Epithelial cell of esophagus (primary cell): ENCODE results near the gene NOC4L.

ENCODE experiments used
- DNase-seq: peaks from one replicate; pipeline ENCODE4 v3.0.0; 2010; ENCODE audit warnings: low read depth
- H3K4me3 ChIP-seq: 2 replicates; pipeline ENCODE4 v1.5.1; 2011; ENCODE audit warnings: mild to moderate bottlenecking, low read length, control low read depth
- TF ChIP-seq, protein P1 (sequence below): IDR thresholded peaks from 2 replicates; pipeline ENCODE4 v1.5.1; 2011; ENCODE audit warnings: low read depth, mild to moderate bottlenecking, low read length, control low read depth, inconsistent platforms; ENCODE audit not compliant: insufficient read depth; ENCODE audit errors: missing control alignments

NOC4L gene

DNA sequence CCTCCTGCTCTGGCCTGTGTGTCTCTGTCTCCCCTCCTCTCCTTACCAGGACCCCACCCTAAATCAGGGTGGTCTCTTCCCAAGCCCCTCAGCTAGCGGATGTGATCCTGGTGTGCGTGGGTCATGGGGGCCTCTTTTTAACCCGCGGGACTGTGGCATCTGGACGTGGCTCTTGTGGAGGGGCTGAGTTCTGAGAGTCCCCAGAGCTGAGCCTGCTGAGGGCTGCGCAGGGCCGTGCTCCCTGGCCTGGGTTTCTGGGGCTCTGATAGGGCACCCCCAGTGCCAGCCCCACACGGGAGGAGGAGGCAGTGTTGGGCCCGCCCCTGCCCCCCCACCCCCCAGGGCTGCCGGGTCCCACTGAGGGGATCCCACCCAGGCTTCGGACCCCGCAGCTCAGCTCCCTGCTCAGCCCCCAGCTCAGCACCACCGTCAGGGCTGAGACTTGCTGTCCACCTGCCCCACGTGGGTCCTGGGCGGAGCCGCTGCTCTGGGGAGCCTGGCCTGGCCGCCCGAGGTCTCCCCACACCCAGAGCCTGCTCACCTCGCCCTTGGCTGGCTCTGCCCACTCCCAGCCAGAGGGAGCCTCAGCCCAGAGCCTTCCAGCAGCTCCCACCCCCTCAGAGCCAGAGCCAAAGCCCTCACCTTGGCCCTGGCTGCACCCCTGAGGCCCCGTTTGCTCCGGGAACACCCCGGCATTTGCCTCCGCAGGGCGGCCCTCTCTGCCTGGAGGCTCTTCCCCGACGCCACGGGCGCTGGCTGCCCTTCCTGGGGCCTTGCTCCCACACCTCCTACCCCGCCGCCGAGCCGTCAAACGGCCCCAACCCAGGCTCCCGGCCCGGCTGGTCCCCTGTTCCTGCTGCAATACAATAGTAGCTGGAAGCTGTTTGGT, 31.5 kb downstream of the NOC4L start:
- DNase-seq = no peak
- TF ChIP-seq, protein P1, sequence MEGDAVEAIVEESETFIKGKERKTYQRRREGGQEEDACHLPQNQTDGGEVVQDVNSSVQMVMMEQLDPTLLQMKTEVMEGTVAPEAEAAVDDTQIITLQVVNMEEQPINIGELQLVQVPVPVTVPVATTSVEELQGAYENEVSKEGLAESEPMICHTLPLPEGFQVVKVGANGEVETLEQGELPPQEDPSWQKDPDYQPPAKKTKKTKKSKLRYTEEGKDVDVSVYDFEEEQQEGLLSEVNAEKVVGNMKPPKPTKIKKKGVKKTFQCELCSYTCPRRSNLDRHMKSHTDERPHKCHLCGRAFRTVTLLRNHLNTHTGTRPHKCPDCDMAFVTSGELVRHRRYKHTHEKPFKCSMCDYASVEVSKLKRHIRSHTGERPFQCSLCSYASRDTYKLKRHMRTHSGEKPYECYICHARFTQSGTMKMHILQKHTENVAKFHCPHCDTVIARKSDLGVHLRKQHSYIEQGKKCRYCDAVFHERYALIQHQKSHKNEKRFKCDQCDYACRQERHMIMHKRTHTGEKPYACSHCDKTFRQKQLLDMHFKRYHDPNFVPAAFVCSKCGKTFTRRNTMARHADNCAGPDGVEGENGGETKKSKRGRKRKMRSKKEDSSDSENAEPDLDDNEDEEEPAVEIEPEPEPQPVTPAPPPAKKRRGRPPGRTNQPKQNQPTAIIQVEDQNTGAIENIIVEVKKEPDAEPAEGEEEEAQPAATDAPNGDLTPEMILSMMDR = no peak
- no peak overlapping the region for H3K4me3 ChIP-seq

DNA sequence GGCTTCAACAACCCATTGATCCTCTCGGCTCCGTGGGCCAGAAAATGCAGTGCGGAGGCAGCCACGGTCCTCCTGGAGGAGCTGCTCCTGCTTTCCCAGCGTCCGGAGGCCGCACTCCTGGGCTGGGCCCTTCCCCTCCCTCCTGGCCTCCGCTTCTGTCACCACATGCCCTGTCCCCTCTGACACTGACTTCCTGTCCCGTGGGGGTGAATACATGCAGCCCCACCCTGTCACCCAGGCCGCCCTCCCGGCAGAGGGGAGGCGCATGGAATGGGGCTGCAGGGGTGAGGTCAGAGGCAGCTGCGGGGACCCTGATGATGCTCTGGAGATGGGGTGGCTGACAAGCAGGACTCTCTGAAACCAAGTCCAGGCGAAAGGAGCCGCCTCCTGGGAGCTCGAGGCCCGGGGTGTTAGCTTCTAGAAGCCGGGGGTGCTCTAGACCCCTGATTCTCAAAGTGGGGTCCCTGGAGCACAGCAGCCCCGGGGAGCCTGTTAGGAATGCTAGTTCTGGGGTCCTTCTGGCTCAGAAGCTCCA, 32.2 kb downstream of the NOC4L start:
- no peak overlapping the region for H3K4me3 ChIP-seq
- no peak for DNase-seq
- TF ChIP-seq, protein P1 = no peak

DNA sequence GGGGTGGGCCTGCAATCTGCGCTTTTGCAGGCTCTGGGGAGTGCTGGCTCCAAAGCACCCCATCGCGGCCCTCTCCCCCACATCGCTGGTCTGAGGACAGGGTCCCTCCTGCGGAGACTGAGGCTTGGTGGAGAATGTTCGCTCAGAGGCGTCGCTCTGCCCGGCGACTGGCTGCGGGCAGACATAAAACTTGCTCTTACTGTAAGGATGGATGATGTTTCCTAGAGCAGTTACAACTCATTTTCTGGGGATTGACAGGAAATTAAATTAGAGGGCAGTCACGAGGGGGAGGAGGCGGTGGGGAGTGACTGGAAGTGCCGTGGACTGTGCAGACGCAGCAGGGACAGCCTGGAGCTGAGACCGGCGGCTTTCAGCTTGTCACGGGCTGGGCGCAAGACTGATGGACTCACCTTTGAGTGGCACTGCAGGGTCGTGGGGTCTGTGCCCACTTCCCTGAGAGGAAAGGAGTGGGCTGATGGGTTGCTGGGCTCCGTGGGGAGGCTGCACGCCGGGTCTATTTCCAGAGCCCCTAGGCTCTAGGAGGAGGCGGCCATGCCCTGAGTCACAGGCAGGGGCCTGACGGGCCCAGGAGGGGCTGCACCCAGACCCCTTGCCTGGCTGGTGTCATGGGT, 32.8 kb downstream of the NOC4L start:
- no peak for DNase-seq
- H3K4me3 ChIP-seq = no peak overlapping the region
- TF ChIP-seq, protein P1 = no peak

DNA sequence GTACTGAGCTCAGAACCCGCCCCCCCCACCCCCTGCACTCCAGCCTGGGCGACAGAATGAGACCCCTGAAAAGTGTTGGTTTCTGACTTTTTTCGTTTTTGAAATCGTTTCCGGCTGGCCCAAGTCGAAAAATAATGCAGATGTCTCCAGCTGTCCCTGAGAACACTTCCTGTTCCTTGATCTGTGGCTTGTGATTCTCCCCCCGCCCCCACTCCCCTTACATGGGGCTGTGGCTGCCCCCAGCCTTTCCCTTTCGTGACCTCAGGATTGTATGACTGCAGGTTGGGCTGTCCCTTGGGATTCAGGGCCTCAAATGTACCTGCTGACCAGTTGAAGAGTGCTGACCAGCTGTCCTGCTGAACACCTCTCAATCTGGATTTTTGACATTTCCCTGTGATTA, 34.1 kb downstream of the NOC4L start:
- no peak for DNase-seq
- H3K4me3 ChIP-seq = no peak overlapping the region
- TF ChIP-seq, protein P1 = no peak

GRCh38 chr12:132178801-132179401, 34.6 kb downstream of the NOC4L start:
- no peak overlapping the region for H3K4me3 ChIP-seq

More at GRCh38 chr12:132178801-132179401, 34.6 kb downstream of the NOC4L start:
- TF ChIP-seq, protein P1 = no peak
- no peak for DNase-seq
